NCI-H1092 treated with DMSO at 0.1 percent for 48 hours (cell line): ENCODE measurements around the gene ZNRF2.

Experiments
- DNase-seq: peaks from one replicate; lab custom pipeline; 2025; lab: John Stamatoyannopoulos, UW

ZNRF2 gene

DNA sequence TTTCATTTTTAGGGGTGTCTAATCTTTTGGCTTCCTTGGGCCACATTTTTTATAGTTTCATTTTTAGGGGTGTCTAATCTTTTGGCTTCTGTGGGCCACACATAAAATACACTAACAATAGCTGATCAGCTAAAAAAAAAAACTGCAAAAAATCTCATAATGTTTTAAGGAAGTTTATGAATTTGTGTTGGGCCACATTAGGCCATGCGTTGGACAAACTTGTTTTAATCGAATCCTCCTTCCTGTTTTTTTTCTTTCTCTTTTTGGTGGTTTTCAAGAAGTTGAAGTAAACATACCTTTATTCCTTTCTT is 37.4 kb downstream of the ZNRF2 start:
- no peak for DNase-seq

DNA sequence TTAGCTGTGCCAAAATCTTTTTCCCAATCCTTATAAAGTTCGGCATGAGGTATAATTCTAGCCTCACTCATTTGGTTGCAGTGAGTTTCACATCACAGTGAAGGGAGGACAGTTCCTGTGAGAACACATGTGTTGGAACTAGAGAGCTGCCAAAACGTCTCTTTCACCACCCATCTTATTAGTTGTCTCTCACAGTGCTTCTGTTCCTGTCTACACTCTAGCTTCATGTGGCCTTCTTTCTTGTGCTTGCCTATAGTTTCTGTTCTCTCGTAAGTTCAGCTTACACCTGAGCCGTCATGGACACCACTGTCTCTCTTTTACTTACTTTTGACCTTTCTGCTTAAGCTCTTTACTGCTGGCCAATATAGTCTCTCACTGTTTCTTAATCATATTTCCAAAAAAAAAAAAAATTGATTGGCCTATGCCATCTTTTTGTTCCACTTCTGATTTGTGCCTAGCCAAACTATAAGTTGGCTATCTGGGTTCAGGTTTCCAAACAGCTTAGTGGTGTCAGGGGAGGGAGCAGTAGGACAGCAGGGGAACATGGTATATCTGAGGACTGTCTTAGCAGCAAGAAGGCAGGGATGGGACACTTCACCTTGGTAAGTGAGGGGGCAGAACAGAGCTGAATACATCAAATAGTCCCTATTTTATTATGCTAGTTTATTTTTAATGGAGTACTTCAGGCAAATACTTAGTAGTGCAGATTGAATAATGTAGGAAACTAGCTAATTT is 38.0 kb downstream of the ZNRF2 start:
- DNase-seq = no peak

DNA sequence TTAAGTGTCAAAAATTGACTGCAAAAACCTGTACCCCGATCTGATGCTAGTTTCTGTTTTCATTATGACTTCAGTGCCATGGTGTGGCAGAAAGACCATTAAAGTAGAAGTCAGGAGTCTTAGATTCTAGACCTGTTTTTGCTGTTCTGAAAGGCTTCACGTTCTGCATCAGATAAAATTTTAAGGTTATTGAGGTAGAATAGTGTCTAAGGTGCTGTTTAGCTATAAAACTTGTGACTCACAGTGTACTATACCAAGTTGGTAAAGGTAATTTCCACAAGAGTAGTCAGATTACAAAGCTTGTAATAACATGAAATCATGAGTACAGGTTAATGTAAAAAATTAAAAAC is 38.6 kb downstream of the ZNRF2 start:
- no peak for DNase-seq

DNA sequence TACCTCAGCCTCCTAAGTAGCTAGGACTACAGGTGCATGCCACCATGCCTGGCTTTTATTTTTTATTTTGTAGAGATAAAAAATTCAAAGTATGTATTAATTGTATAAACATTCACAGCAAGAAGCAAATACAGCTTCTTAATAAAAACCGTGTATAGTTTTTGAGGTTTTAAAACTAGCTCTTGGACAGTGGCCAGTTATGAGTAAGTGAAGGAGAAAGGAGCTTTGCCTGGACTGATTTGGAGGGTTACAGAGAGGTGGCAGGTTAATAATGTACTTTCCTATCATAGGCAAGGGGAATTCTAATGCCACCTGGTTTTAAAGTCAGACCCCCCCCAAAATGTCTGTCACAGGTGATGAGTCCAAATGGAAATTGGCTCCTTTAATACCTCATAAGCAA is 43.4 kb downstream of the ZNRF2 start:
- no peak for DNase-seq

DNA sequence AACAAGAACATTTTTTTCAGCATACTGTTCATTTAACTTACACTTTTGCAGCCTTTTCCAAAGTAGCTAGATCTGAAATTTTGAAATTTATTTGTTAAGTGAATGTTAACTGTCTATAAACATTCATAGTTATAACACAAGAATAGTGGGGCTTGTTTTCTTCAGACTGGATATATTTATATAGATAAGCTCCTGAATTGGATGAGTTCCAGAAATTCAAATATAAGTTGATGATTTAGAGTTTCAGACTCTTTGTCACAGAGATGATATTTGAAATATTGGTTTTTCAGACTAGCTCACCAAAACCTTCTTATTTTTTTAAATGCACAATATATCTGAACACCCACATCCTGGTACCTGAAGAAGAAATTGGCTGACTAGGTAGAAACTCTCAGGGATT is 44.0 kb downstream of the ZNRF2 start:
- no peak for DNase-seq

DNA sequence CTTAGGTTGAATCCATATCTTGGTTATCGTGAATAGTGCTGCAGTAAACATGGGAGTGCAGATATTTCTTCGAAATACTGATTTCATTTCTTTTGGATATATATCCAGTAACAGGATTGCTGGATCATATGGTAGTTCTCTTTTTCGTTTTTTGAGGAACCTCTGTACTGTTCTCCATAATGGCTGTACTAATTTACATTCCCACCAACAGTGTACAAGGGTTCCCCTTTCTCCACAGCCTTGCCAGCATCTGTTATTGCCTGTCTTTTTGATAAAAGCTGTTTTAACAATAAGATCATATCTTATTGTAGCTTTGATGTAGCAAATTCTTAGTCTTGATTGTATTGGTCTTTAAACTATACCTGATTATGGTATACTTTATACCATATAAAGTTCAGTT is 45.3 kb downstream of the ZNRF2 start:
- DNase-seq = no peak

DNA sequence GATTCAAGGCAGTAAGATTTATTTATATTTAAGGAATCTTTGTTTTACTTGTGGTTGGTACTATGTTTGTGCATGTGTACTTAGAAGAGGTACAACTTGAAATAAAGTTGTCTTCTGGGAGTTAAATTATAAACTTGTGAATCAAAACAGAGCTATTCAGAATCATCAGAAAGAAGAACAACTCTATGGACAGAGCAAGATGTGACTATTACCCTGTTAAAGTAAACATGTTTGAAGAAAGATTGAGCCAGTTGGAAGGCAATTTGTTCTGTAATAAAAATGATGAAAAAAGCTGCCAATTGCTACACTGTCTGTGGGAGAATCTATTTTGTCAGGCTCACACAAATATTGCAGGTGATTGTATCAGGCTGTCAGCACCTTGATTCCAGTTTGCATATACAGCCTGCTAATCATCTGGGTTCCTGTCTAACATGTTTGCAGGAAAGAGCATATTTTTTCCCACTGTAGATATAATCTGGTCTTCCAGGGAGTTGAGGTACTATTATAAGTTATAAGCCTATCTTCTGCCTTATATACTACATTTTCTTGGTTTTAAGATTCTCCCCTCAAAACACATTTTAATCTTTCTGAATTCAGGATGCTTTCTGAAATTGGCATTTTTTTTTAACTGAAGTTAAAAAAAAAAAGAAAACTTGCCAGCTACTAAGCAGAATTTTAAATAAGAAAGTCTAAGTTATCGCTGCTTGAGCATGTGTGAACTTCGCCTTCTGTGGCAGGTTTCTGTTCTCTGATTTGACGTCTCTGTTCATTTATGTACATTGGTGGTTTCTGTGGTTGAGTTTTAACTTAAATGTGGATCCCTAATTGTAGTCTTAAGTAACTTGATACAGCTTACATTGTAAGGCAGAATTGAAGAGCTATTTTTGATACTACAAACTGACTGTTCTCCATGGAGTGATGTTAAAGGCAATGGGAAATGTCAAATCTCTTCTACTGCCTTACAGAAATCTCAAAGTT is 46.0 kb downstream of the ZNRF2 start:
- DNase-seq = no peak

DNA sequence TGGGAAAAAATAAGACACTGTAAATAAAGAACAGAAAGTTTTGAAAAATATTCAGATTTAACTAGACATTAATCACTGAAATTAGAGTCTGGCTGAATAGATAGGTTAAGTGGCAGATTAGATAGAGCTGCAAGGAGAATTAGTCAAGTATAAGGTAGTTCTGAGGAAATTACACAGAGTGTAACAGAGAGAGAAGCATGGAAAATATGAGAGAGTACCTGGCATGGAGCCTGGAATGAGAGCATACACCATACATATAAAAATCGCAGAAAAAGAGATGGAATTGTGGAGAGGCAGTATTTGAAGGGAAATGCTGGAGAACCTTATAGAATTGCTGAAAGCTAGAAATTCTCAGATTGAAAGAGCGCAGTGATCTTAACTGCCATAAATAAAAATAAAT is 46.9 kb downstream of the ZNRF2 start:
- DNase-seq = no peak

DNA sequence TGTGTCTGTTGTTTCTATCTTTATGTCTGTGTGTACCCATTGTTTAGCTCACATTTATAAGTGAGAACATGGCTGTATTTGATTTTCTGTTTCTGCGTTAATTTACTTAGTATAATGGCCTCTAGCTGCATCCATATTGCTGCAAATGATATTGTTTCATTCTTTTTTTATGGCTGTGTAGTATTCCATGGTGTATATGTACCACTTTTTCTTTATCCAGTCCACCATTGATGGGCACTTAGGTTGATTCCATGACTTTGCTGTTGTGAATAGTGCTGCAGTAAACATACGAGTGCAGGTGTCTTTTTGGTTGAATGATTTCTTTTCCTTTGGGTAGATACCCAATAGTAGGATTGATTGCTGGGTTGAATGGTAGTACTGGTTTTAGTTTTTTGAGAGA is 48.2 kb downstream of the ZNRF2 start:
- DNase-seq = no peak

DNA sequence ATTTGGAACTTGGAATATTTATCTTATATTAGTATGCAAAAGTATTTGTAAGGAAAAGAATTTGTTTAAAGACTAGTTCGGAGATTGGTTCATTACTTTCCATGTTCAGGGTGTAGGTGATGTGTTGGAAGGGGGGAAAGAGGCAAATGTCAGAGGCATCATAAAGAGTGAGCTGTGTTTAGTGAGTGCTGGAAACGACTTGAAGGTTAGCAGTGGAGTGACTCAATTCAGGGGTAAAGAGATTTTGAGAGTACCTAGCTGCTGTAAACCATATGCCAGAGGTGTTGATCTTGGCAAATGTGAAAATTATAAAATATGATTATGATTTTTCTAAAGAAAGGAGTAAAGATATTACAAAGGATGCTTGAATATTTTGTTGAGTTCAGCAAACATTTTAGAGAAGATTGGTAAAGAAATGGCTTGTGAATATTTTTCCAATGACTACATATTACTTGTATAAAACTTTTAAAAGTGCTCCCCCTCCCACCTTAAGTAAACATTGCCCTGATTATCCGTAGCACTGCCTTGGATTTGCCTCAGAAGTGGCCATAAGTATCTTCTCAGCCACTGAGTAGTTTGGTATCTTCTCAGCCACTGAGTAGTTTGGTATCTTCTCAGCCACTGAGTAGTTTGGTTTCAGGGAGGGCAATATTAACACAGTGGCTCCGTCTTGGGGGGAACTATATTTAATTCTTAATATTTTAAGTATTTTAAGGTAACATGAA is 51.5 kb downstream of the ZNRF2 start:
- DNase-seq = no peak

DNA sequence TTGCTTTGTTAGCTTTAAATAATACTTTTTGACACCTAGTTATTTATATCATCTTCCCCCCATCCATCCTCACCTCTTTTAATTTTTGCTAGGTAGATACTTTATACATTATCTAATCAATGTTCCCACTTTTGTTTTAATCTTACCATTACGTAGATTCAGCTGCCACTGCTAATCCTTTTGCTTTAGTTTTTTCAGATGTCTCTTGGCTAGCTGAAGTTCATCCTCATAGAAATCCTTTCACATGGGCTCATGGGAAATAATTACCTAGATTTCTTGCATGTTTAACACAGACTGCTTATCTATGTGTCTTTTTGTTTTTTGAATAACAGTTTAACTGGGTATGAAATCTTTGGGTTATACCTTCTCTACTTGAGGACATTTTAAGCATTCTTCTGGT is 60.1 kb downstream of the ZNRF2 start:
- DNase-seq = no peak

DNA sequence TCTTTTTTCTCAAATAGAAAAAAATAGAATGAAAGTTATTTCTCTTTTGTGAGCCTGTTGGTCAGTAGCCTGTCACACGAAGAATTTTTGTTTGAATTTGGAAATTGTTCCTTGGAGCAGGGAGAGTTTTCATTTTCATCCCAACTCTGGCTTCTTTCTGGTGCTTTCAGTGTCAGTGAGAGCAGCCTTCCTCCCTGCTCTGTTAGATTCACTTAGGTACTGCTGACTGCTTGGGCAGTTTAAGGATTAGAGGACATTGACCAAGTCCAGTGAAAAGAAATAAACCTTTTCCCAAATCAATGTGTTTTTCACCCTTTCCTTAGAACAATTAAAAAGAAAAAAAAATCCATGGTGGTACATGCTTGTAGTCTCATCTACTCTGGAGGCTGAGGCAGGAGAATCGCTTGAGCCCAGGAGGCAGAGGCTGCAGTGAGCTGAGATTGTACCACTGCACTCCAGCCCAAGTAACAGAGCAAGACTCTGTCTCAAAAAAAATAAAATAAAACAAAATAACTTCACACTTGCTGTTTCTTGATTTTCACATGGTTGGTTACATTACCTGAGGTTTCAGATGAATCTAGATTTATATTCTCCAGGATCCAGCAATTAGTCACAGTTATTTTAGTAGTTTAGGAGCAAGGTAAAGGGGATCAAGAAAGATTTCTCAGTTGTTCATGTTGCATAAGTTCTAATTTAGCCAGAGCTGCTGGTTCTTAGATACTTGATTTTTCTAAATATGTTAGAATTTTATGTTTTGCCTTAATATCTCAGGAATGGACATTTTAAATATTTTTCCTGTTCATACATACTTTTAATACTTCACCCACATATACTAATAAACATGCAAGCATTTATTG is 63.1 kb downstream of the ZNRF2 start:
- no peak for DNase-seq

DNA sequence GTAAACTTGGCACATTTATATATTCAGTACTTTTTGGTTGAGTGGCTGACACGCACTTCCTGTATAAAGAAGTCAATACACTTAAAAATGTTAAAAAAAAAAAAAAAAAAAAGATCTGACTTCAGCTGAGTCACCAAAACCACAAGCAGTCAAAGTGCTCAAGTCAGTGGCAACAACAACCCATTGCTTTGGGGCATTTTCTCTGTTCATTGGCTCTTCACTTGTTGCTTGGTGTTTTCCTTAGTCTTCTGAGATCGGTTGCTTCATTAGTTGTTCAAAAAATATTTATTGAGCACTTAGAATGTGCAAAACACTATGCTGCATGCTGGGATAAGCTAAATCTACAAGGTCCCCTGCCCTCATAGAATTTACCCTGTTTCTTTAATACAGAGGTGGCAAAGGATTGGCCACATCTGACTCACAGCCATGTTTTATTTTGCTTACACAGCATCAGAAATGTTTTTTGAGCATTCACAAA is 63.7 kb downstream of the ZNRF2 start:
- no peak for DNase-seq

DNA sequence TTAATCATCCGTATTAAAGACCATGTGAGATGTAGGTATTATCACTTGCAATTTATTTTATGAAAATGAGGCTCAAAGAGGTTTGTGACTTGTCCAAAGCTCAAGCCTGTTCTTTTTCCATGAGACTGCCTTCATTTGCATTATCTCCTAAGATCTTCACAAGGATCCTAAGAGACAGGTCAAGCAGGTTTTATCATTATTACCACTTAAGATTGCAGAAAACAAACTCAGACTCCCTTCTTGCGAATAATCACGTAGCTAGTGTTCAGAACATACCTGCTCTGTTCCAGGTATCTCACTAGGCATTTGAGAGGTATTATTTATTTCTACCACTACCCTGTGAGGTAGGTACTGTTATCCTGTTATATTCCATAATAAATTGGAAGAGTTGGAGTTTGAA is 64.8 kb downstream of the ZNRF2 start:
- DNase-seq = no peak

DNA sequence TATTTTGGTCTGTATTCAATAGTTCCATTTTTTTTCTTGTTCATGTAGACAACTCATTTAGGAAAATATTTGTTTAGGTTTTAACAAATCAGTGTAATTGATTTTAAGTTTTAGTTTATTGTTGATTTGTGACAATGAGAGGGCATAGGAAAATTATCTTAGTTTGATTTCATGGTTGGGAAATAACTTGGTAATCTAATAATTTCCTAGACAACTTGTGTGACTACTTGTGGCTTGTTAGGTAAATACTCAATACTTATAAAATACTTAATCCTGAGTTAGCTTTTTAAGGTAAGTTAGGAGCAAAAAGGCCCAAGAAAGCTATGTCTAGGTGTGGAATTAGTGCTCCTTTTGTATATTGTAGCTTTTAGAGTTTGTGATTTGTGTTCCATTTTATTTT is 65.4 kb downstream of the ZNRF2 start:
- DNase-seq = no peak

DNA sequence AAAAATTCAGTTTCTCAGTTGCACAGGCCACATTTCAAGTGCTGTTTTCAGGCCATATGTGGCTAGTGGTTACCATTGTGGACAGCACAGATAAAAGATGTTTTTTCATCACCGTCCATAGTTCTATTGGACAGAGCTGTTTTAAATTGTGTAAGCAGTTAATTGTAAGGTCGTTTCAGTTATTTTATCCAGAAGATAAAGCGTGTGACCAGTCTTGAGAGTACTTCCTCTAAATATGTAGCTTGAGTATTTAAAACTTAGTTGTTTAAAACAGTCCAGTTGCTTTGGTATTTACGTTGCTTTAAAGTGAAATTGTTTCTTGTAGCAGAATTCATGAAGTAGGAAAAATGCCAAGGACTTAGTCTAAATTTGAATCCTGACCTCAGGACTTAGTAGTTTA is 66.9 kb downstream of the ZNRF2 start:
- DNase-seq = no peak

DNA sequence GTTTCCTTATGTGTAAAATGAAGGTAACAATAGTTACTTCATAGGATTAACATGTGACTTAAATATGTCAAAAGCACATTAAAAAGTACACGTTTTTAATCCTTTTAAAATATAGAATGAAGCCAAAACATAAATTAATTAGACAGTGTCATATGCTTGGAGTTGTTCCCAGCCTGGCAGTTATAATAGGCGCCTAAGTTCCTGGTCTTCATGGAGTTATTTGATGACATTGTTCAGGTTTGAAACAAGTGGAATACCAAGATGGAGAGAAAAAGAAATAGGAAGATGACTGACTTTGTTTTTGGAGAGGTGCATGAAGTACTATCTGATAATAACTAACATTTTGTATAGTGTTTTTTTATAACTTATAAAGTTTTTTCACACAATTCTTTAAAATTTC is 67.3 kb downstream of the ZNRF2 start:
- no peak for DNase-seq

DNA sequence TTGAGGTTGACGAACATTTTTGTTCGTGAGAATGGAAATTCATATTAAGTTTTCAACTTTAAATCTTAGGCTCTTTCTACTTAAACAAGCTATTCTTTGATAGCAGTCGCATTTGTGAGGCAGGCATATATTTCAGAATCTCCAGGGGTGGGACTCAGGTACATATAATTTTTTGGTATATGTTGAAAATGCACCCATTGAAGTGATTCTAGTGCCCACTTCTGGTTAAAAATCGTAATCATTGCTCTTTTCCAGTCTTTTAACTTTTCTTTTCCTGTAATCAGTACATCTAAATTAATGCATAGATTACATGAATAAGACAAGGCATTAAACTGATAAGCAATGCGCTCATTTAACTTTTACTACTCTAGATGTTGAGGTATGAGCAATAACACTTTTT is 67.8 kb downstream of the ZNRF2 start:
- DNase-seq = no peak

DNA sequence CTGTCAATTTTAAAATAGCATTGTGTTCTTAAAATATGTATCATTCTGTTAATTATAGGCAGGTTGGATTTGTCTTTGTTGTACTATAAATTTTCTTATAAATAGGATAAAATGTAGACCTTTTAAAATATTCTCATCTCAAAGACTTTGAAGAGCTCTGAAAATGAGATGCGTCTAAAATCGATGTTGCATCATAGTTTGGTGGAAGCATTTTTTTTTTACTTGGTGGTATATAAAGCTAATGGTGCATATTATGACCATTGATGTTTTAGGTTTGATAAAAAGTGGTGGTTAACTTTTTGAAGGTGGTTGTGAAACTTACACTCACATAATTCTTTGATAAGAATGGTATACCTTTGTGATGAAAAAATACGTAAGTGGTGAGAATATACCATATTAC is 69.1 kb downstream of the ZNRF2 start:
- DNase-seq = no peak

DNA sequence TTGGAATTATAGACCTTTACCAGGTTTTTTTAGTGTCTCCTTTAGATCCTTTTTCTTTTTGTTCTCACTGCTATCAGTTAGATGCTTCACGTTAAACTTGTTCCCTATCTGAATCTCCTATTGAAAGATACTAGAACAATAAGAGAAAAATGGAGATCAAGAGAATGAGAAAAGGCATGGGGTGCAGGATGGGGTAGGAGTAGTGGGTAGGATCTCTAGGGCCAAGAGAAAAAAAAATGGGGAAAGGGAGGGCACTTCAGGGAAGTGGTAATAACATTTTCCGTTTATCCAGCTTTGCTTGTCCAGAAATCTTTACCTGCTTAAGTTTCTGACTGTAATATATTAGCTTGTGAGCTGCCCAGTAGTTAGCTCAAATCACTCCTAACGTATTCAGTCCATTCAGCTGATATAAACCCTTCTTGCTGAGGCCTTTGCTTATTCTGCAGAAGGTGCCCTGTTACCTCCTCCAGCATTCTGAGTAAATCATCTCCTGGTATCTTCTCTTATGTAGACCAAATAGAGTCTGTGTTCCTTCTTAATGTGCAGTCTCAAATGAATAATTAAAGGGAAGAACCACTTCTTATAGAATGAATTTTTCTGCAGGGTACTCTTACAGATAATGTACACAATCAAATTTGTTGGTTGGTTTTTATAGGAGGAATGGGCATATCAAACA is 69.7 kb downstream of the ZNRF2 start:
- no peak for DNase-seq

DNA sequence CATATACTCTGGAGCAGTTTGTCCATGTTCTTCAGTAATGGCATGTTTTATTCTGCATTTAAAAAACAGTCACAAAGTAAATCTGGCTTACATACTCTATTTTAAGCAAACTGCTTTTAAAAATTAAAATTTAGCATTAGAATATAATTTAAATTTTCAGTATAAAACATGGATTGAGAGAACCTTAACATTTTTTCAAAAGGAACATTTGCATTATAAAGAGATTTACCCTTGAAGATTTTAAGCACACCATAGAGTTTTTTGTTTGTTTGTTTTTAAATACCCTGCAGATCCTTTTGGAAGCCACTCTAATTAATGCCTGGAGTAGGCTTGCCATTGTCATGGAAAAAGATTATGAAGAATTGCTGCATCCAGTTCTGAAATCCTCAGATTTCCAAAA is 70.4 kb downstream of the ZNRF2 start:
- no peak for DNase-seq
